Measurements from ENCODE around the gene PI4K2A. TPM values are rescaled to one million over a fixed set of nuclear protein-coding genes. Genes with fewer than 3 reads are reported as not detected.

PI4K2A gene
- total RNA-seq, 1 donor from 2014 or later = 12.4 TPM

DNA sequence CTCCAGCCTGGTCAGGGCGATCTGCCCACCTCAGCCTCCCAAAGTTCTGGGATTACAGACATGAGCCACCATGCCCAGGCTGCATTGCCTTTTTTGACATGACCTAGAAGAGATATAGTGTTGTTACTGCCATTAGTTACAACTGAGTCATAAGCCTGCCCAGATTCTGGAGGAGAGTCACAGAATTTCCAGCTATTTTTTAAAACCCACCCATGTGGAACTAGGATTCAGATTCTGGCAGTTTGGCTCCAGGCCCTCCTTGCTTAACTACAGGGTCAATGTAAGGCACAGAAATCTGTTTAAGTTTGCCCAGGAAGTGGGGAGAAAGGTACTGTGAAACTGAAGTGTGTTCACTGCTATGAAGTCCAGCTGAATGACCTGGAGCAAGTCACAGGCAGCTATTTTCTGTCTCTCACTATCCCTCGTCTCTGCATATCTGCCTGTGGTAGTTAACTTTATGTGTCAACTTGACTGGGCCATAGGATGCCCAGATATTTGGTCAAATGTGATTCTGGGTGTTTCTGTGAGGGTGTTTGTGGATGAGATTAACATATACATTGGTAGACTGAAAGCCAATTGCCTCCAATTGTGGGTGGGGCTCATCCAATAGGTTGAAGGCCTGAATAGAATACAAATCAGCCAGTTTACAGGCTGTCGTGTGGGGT, 64.7 kb downstream of the PI4K2A start:
- intact Hi-C loops (cut with micrococcal nuclease) = no loop called here
- no peaks in the 10 kb centered on the region for H3K36me3 ChIP-seq
- no peak for DNase-seq
- H3K27me3 ChIP-seq (ENCODE audit: low read depth) = no peaks in the 10 kb centered on the region
- TF ChIP-seq, protein P1, sequence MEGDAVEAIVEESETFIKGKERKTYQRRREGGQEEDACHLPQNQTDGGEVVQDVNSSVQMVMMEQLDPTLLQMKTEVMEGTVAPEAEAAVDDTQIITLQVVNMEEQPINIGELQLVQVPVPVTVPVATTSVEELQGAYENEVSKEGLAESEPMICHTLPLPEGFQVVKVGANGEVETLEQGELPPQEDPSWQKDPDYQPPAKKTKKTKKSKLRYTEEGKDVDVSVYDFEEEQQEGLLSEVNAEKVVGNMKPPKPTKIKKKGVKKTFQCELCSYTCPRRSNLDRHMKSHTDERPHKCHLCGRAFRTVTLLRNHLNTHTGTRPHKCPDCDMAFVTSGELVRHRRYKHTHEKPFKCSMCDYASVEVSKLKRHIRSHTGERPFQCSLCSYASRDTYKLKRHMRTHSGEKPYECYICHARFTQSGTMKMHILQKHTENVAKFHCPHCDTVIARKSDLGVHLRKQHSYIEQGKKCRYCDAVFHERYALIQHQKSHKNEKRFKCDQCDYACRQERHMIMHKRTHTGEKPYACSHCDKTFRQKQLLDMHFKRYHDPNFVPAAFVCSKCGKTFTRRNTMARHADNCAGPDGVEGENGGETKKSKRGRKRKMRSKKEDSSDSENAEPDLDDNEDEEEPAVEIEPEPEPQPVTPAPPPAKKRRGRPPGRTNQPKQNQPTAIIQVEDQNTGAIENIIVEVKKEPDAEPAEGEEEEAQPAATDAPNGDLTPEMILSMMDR (IDR thresholded peaks at IDR 0.05; ENCODE audit: borderline replicate concordance) = no peak
- peaks cover 12% of the 10 kb centered on the region for H3K4me1 ChIP-seq
- H3K9me3 ChIP-seq (replicated peaks) = no peaks in the 10 kb centered on the region
- H3K4me3 ChIP-seq = no peak overlapping the region
- H3K27ac ChIP-seq (replicated peaks) = no peak overlapping the region

DNA sequence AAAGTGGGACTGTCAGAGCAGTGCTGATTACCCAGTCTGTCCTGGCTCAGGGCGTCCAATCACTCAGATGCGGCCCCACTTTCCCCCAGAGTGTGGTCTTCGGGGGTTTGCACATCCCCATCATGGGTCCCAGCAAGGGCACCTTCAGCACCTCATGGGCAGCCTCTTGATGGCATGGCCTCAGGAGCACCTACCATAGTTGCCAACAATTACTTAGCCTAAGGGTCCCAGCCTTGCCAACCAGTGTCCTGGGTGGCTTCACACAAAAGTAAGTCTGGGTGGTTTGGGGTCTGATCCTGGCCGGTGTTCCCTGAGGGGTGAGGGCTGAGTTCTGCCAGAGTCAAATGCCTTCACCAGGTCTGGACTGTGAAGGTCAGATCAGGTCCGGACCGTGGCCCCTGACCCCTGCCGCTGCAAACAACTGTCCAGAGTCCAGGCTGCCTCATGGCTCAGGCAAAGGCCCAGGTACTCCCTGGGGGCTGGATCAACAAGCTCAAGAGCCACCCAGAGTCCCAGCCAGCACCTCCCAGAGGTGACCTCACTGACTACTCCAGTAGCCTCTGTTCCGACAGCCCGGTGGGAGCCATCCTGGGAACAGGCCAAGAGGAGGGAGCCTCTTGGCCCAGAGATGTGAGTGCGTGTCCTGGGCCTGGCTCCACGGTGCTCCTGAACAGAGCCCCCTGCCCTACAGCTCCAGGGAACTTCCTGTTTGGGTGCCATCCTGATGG, 66.8 kb downstream of the PI4K2A start:
- H3K27me3 ChIP-seq (ENCODE audit: low read depth) = no peaks in the 10 kb centered on the region
- H3K36me3 ChIP-seq = no peaks in the 10 kb centered on the region
- intact Hi-C loops (cut with micrococcal nuclease) = no loop called here
- no peaks in the 10 kb centered on the region for H3K9me3 ChIP-seq (replicated peaks)
- no peak for DNase-seq
- no peak overlapping the region for H3K4me3 ChIP-seq
- H3K4me1 ChIP-seq = peaks cover 12% of the 10 kb centered on the region
- no peak overlapping the region for H3K27ac ChIP-seq (replicated peaks)
- TF ChIP-seq, protein P1 (IDR thresholded peaks at IDR 0.05; ENCODE audit: borderline replicate concordance) = no peak

DNA sequence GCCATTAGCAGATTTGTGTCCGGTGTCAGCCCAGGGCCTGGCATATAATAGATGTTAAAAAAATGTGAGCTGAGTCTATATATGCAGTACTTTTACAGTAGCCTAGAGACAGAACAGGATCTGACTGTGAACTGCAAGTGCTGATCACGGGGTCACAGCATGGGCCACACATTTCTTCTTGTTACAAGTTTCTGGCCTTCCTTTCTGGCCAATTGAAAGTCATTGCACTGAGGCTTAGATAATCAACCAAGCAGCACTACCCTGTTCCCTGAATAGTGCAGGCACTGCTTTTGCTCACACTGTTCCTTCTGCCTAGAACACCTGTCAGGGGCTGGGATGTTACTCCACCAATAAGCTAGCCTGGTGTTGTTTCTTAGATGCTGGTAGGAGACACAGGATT, 67.7 kb downstream of the PI4K2A start:
- Histone ChIP-seq H3K9me3 (replicated peaks) (no peaks in the 10 kb centered on the region), H3K27me3 (ENCODE audit: low read depth) (no peaks in the 10 kb centered on the region), H3K4me1 (peaks cover 17% of the 10 kb centered on the region), H3K4me3 (no peak overlapping the region), H3K27ac (replicated peaks) (no peak overlapping the region), H3K36me3 (no peaks in the 10 kb centered on the region)
- intact Hi-C loops (cut with micrococcal nuclease) = no loop called here
- no peak for DNase-seq
- TF ChIP-seq, protein P1 (IDR thresholded peaks at IDR 0.05; ENCODE audit: borderline replicate concordance) = no peak

DNA sequence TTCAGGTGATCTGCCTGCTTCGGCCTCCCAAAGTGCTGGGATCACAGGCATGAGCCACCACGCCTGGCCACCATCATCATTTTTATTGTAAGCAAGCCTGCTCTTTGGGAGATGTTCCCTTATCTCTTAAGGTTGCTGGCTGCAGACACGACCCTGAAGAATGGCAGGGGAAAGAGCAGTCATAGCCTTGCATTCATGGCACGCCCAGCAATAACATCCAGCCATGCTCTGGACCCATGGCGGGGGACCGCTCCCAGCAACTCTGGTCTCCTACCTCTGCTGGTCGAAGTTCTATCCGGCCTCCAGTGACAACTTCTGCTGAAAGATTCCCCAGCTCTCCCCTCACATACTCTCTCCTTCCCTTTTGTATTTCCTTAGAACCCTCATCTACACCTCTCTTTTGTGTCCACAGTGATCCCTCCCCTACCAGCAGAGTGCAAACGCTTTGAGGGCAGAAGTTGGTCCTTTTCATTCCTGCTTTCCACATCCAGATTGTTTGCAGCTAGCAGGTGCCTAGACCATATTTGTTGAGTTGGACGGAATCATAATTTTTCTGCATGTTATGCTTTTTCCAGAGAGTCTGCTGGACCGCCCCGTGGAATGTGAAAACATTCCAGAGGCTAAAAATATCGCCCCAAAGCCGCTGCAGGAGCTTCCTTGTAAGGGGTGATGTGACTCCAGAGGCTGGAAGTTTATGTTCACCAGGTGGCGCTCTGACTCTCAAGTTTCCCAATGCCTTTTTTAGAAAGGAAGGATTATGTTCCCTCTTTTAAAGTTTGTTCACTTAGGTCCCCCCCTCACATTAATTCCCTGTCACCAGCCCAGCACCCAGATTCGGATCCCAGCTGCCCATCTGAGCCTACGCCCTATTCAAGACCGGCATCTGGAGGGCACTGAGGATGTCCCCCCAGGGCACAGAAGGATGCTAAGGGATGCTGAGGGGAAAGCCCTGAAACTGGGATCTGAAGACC, 68.8 kb downstream of the PI4K2A start:
- Histone ChIP-seq H3K4me1 (peaks cover 26% of the 10 kb centered on the region), H3K9me3 (replicated peaks) (no peaks in the 10 kb centered on the region), H3K4me3 (no peak overlapping the region), H3K27ac (replicated peaks) (no peak overlapping the region), H3K36me3 (no peaks in the 10 kb centered on the region), H3K27me3 (ENCODE audit: low read depth) (no peaks in the 10 kb centered on the region)
- intact Hi-C loops (cut with micrococcal nuclease) = no loop called here
- TF ChIP-seq, protein P1 (IDR thresholded peaks at IDR 0.05; ENCODE audit: borderline replicate concordance) = peak; percentile 79
- peak; percentile 59 for DNase-seq

All from left ventricle myocardium inferior (tissue), 1 donor.